ENCODE results near the gene XPR1.
"Not testable (repeated sequence)": the region's sequence is repeated elsewhere in the genome, so short reads cannot be mapped to it uniquely, and the experiment has no call there.

Gene XPR1

GRCh38 chr1:180802813-180803212 is 171.0 kb downstream of the XPR1 start:
- H3K27ac ChIP-seq (ENCODE audit: low read depth, low read length, severe bottlenecking), result no peak overlapping the region
- WGBS, 2 experiments (ENCODE audit: insufficient coverage in 2 of 2), result no CpG with 5 or more reads among the region's 2 CpGs

DNA sequence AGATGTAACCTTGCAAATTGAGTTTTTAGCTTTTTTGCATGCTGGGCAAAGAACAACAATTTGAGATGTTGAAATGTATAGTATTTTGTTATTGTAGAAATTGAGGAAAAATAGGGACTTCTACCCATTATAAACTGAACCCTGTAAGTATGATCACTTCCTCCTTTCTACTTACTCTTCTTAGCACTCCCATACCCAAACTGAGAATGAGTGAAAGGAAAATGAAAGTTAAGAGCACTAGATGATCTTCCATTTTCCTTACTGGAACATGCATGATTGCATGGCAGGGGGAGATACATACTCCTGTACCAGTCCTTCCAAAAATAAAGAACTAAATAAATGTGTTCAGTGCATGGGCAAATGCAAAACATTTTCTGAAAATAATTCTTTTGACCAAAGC is 173.5 kb downstream of the XPR1 start:
- Histone ChIP-seq H3K4me3 (ENCODE audit: extremely low read depth, insufficient read depth, low read length, poor library complexity, severe bottlenecking) (no peak overlapping the region), H3K36me3 (ENCODE audit: control insufficient read depth, insufficient read depth, low read length) (no peaks in the 10 kb centered on the region), H3K4me1 (ENCODE audit: control insufficient read depth, insufficient read depth, low read length, poor library complexity, severe bottlenecking) (no peaks in the 10 kb centered on the region), H3K9me3 (ENCODE audit: control insufficient read depth, low read length) (no peaks in the 10 kb centered on the region), H3K27ac (ENCODE audit: low read depth, low read length, severe bottlenecking) (no peak overlapping the region)

More at GRCh38 chr1:180802813-180803212, 171.0 kb downstream of the XPR1 start:
- no peaks in the 10 kb centered on the region for H3K36me3 ChIP-seq (ENCODE audit: control insufficient read depth, insufficient read depth, low read length)
- no peak overlapping the region for H3K4me3 ChIP-seq (ENCODE audit: extremely low read depth, insufficient read depth, low read length, poor library complexity, severe bottlenecking)
- no peaks in the 10 kb centered on the region for H3K4me1 ChIP-seq (ENCODE audit: control insufficient read depth, insufficient read depth, low read length, poor library complexity, severe bottlenecking)
- H3K9me3 ChIP-seq (ENCODE audit: control insufficient read depth, low read length), result no peaks in the 10 kb centered on the region

GRCh38 chr1:180811298-180811697 is 179.5 kb downstream of the XPR1 start:
- Histone ChIP-seq H3K9me3 (ENCODE audit: control insufficient read depth, low read length) (no peaks in the 10 kb centered on the region), H3K36me3 (ENCODE audit: control insufficient read depth, insufficient read depth, low read length) (no peaks in the 10 kb centered on the region)
- WGBS, 2 experiments (ENCODE audit: insufficient coverage in 2 of 2), result no CpG with 5 or more reads among the region's 2 CpGs

DNA sequence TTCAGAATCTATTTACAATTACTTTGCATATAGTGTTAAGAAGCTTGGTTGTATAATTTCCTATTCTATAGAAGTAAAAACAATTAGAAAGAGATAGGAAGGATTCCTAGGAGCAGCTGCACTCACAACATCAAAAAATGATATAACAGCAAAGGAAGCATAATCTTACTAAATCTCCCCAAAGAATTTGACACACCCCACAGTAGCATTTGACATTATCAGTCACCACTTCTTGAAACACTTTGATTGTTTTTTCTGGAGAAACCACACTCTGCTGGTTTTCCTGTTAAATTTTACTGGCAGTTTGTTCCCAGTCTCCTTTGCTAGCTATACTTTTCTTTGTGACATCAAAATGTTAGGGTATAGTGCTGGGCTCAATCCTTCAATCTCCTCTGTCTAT is 180.1 kb downstream of the XPR1 start:
- H3K27ac ChIP-seq (ENCODE audit: low read depth, low read length, severe bottlenecking), result no peak overlapping the region
- H3K36me3 ChIP-seq (ENCODE audit: control insufficient read depth, insufficient read depth, low read length), result no peaks in the 10 kb centered on the region
- H3K4me1 ChIP-seq (ENCODE audit: control insufficient read depth, insufficient read depth, low read length, poor library complexity, severe bottlenecking), result no peaks in the 10 kb centered on the region
- H3K9me3 ChIP-seq (ENCODE audit: control insufficient read depth, low read length), result no peaks in the 10 kb centered on the region
- H3K4me3 ChIP-seq (ENCODE audit: extremely low read depth, insufficient read depth, low read length, poor library complexity, severe bottlenecking), result no peak overlapping the region

More at GRCh38 chr1:180811298-180811697, 179.5 kb downstream of the XPR1 start:
- no peak overlapping the region for H3K27ac ChIP-seq (ENCODE audit: low read depth, low read length, severe bottlenecking)
- H3K4me1 ChIP-seq (ENCODE audit: control insufficient read depth, insufficient read depth, low read length, poor library complexity, severe bottlenecking), result no peaks in the 10 kb centered on the region
- H3K4me3 ChIP-seq (ENCODE audit: extremely low read depth, insufficient read depth, low read length, poor library complexity, severe bottlenecking), result no peak overlapping the region

- Histone ChIP-seq H3K36me3 (ENCODE audit: control insufficient read depth, insufficient read depth, low read length) (no peaks in the 10 kb centered on the region), H3K9me3 (ENCODE audit: control insufficient read depth, low read length) (no peaks in the 10 kb centered on the region), H3K27ac (ENCODE audit: low read depth, low read length, severe bottlenecking) (no peak overlapping the region), H3K4me1 (ENCODE audit: control insufficient read depth, insufficient read depth, low read length, poor library complexity, severe bottlenecking) (no peaks in the 10 kb centered on the region), H3K4me3 (ENCODE audit: extremely low read depth, insufficient read depth, low read length, poor library complexity, severe bottlenecking) (no peak overlapping the region)
These were observed 182.4 kb downstream of the XPR1 start for GRCh38 chr1:180814258-180814657.

GRCh38 chr1:180815188-180815587 is 183.4 kb downstream of the XPR1 start:
- no peaks in the 10 kb centered on the region for H3K9me3 ChIP-seq (ENCODE audit: control insufficient read depth, low read length)
- H3K27ac ChIP-seq (ENCODE audit: low read depth, low read length, severe bottlenecking), result no peak overlapping the region
- WGBS, 2 experiments (ENCODE audit: insufficient coverage in 2 of 2), result 90% methylated on average over 2 of the region's 4 CpGs; no CpG with 5 or more reads in 1 of the 2 experiments
- no peak overlapping the region for H3K4me3 ChIP-seq (ENCODE audit: extremely low read depth, insufficient read depth, low read length, poor library complexity, severe bottlenecking)
- no peaks in the 10 kb centered on the region for H3K36me3 ChIP-seq (ENCODE audit: control insufficient read depth, insufficient read depth, low read length)
- no peaks in the 10 kb centered on the region for H3K4me1 ChIP-seq (ENCODE audit: control insufficient read depth, insufficient read depth, low read length, poor library complexity, severe bottlenecking)

DNA sequence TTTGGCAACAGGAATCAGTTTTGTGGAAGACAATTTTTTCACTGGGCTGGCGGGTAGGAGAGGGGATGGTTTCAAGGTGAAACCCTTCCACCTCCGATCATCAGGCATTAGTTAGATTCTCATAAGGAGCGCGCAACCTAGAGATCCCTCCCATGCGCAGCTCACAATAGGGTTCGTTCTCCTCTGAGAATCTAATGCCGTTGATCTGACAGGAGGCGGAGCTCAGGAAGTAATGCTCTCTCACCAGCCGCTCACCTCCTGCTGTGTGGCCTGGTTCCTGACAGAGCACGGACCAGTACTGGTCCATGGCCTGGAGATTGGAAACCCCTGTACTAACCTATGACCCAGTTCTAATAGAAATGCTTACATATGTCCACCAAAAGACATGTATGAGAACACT is 184.3 kb downstream of the XPR1 start:
- no peaks in the 10 kb centered on the region for H3K4me1 ChIP-seq (ENCODE audit: control insufficient read depth, insufficient read depth, low read length, poor library complexity, severe bottlenecking)
- H3K36me3 ChIP-seq (ENCODE audit: control insufficient read depth, insufficient read depth, low read length), result no peaks in the 10 kb centered on the region
- H3K9me3 ChIP-seq (ENCODE audit: control insufficient read depth, low read length), result peaks cover 3% of the 10 kb centered on the region
- H3K4me3 ChIP-seq (ENCODE audit: extremely low read depth, insufficient read depth, low read length, poor library complexity, severe bottlenecking), result no peak overlapping the region
- no peak overlapping the region for H3K27ac ChIP-seq (ENCODE audit: low read depth, low read length, severe bottlenecking)
- WGBS, 2 experiments (ENCODE audit: insufficient coverage in 2 of 2), result 84 to 89% methylated on average over 7 to 9 of the region's 10 CpGs

DNA sequence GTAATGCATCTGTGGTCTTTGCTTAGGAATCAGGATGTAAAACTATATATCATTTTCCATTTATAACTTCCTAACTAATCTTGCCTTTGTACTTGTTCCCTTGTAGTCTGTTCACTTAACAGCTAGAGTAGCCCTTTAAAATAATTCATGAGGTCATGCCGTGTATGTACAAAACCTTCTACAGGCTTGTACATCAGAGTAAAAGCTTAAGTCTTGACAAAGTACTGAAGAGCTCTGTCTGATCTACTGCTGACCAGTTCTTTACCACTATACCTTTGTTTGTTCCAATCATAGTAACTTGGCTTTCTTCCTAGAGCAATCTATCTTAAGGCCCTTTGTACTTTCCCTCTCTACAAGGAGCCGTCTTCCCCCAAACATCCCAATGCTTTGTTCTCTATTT is 190.1 kb downstream of the XPR1 start:
- 80 to 84% methylated on average over 2 of the region's 2 CpGs for WGBS, 2 experiments (ENCODE audit: insufficient coverage in 2 of 2)
- H3K27ac ChIP-seq (ENCODE audit: low read depth, low read length, severe bottlenecking), result no peak overlapping the region
- H3K36me3 ChIP-seq (ENCODE audit: control insufficient read depth, insufficient read depth, low read length), result no peaks in the 10 kb centered on the region
- H3K9me3 ChIP-seq (ENCODE audit: control insufficient read depth, low read length), result peaks cover 4% of the 10 kb centered on the region
- H3K4me1 ChIP-seq (ENCODE audit: control insufficient read depth, insufficient read depth, low read length, poor library complexity, severe bottlenecking), result no peaks in the 10 kb centered on the region
- no peak overlapping the region for H3K4me3 ChIP-seq (ENCODE audit: extremely low read depth, insufficient read depth, low read length, poor library complexity, severe bottlenecking)

GRCh38 chr1:180831507-180831906 is 199.7 kb downstream of the XPR1 start:
- H3K27ac ChIP-seq (ENCODE audit: low read depth, low read length, severe bottlenecking); H3K4me1 ChIP-seq (ENCODE audit: control insufficient read depth, insufficient read depth, low read length, poor library complexity, severe bottlenecking); H3K4me3 ChIP-seq (ENCODE audit: extremely low read depth, insufficient read depth, low read length, poor library complexity, severe bottlenecking); H3K36me3 ChIP-seq (ENCODE audit: control insufficient read depth, insufficient read depth, low read length); H3K9me3 ChIP-seq (ENCODE audit: control insufficient read depth, low read length): not testable (repeated sequence)
- no CpG with 5 or more reads among the region's 2 CpGs for WGBS, 2 experiments (ENCODE audit: insufficient coverage in 2 of 2)

DNA sequence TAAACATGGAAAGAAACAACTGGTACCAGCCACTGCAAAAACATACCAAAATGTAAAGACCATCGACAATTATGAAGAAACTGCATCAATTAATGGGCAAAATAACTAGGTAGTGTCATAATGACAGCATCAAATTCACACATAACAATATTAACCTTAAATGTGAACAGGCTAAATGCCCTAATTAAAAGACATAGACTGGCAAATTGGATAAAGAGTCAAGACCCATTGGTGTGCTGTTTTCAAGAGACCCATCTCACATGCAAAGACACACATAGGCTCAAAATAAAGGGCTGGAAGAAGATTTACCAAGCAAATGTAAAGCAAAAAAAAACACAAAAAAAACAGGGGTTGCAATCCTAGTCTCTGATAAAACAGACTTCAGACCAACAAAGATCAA is 201.4 kb downstream of the XPR1 start:
- H3K27ac ChIP-seq (ENCODE audit: low read depth, low read length, severe bottlenecking); H3K36me3 ChIP-seq (ENCODE audit: control insufficient read depth, insufficient read depth, low read length); H3K4me1 ChIP-seq (ENCODE audit: control insufficient read depth, insufficient read depth, low read length, poor library complexity, severe bottlenecking); H3K9me3 ChIP-seq (ENCODE audit: control insufficient read depth, low read length); H3K4me3 ChIP-seq (ENCODE audit: extremely low read depth, insufficient read depth, low read length, poor library complexity, severe bottlenecking): not testable (repeated sequence)
- WGBS, 2 experiments (ENCODE audit: insufficient coverage in 2 of 2), result 100% methylated on average over 1 of the region's 1 CpG; no CpG with 5 or more reads in 1 of the 2 experiments

- 66 to 83% methylated on average over 4 to 6 of the region's 6 CpGs for WGBS, 2 experiments (ENCODE audit: insufficient coverage in 2 of 2)
- Histone ChIP-seq H3K9me3 (ENCODE audit: control insufficient read depth, low read length) (no peaks in the 10 kb centered on the region), H3K4me3 (ENCODE audit: extremely low read depth, insufficient read depth, low read length, poor library complexity, severe bottlenecking) (no peak overlapping the region), H3K36me3 (ENCODE audit: control insufficient read depth, insufficient read depth, low read length) (peaks cover 4% of the 10 kb centered on the region), H3K4me1 (ENCODE audit: control insufficient read depth, insufficient read depth, low read length, poor library complexity, severe bottlenecking) (no peaks in the 10 kb centered on the region), H3K27ac (ENCODE audit: low read depth, low read length, severe bottlenecking) (no peak overlapping the region)
These were observed 204.6 kb downstream of the XPR1 start for GRCh38 chr1:180836449-180836848.

GRCh38 chr1:180837020-180837419 is 205.2 kb downstream of the XPR1 start:
- no peak overlapping the region for H3K4me3 ChIP-seq (ENCODE audit: extremely low read depth, insufficient read depth, low read length, poor library complexity, severe bottlenecking)
- H3K4me1 ChIP-seq (ENCODE audit: control insufficient read depth, insufficient read depth, low read length, poor library complexity, severe bottlenecking), result no peaks in the 10 kb centered on the region
- no peaks in the 10 kb centered on the region for H3K9me3 ChIP-seq (ENCODE audit: control insufficient read depth, low read length)
- WGBS, 2 experiments (ENCODE audit: insufficient coverage in 2 of 2), result no CpG with 5 or more reads among the region's 3 CpGs
- H3K36me3 ChIP-seq (ENCODE audit: control insufficient read depth, insufficient read depth, low read length), result peaks cover 4% of the 10 kb centered on the region
- no peak overlapping the region for H3K27ac ChIP-seq (ENCODE audit: low read depth, low read length, severe bottlenecking)
